Measurements from ENCODE around the gene C19orf38. TPM values are rescaled to one million over a fixed set of nuclear protein-coding genes. Genes with fewer than 3 reads are reported as not detected.

Gene C19orf38
- total and polyA plus RNA-seq, 9 of the 15 experiments (the other 6 are each of a cell fraction or from before 2014, with no cell fraction given), result 0.14 to 0.18 TPM; not detected in 7

DNA sequence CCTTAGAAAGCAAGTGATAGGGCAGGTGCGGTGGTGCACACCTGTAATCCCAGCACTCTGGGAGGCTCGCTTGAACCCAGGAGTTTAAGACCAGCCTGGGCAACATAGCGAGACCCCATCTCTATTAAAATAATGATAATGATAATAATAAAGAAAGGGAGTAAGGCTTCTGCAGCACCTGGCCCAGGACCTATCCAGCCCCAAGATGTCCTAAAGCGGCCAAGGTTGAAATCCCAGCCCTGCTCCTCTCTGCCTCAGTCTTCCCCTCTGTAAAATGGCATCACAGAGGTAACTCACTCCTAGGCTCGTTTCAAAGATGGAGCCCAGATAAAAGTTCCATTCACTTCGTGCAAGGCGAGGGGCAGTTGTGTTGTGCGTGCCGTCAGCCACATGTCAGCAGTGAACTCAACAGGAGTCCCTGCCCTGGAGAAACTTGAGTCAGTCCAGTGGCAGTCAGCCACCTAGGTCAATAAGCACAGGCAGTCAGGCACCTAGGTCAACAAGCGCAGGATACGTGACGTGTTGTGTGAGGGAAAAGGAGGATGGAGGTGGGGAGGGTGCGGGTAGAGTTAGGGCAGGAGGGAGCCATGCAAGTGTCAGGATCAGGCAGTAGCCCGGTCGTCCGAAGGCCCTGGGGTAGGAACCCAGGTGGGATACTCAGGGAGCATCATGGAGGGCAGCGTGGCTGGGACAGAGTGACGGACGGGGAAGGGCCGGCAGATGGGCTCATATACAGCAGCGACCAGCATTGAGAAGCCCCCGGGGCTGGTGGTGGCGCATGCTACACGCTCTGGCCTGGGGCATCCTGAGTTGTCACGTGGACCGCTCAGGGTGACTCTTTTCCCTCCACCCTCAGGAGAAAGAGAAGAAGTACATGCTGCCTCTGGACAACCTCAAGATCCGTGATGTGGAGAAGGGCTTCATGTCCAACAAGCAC is 28.8 kb upstream of the C19orf38 start:
- intact Hi-C loops (cut with micrococcal nuclease), result no loop called here
- CTCF ChIA-PET (ENCODE audit: low intra/inter-chr PET ratio), result no interaction called here
- Histone ChIP-seq H3K79me2 (ENCODE audit: control insufficient read depth, insufficient read depth, low read length) (no peaks in the 10 kb centered on the region; the same call in 2 of the 3 replicates), H3K9me1 (ENCODE audit: control insufficient read depth, insufficient read depth, low read length) (no peaks in the 10 kb centered on the region), H3K4me1 (replicated peaks in 1 of 2; ENCODE audit: control insufficient read depth in 2 of 2, insufficient read depth in 2 of 2, low read length in 2 of 2) (peaks cover 12 to 60% of the 10 kb centered on the region in 2 experiments; a peak in 4 of 5 replicates), H4K20me1 (replicated peaks; ENCODE audit: control insufficient read depth, insufficient read depth, low read length) (peaks cover 7% of the 10 kb centered on the region; the same call in 1 of the 2 replicates), H3K27me3 (ENCODE audit: control insufficient read depth in 2 of 2, insufficient read depth in 2 of 2, low read length in 2 of 2) (no peaks in the 10 kb centered on the region), H3K4me2 (ENCODE audit: insufficient read depth, low read length) (no peak overlapping the region), H3K27ac (ENCODE audit: extremely low read depth, low read depth, low read length) (no peak overlapping the region), H3K9ac (ENCODE audit: insufficient read depth in 1 of 2, low read depth in 2 of 2, low read length in 2 of 2) (peak overlapping the region in 1 of 2 experiments; percentile 83; a peak in 1 of 4 replicates), H3K36me3 (ENCODE audit: control insufficient read depth, insufficient read depth, low read length) (peaks cover 84% of the 10 kb centered on the region; the same call in 2 of the 3 replicates), H2AFZ (ENCODE audit: low read depth, low read length) (no peak overlapping the region), H3K4me3 (no peak overlapping the region), H3K9me3 (replicated peaks; ENCODE audit: control insufficient read depth, insufficient read depth, low read depth, low read length) (no peaks in the 10 kb centered on the region)
- in situ Hi-C loops (cut with MboI), result no loop called here
- POLR2A ChIA-PET, result interaction anchor here (1.1 kb wide), 1 partner anchor 14 kb away, joined by 7 read pairs; no protein-coding TSS in a partner anchor
- ATAC-seq (no peak), FAIRE-seq (no peak), DNase-seq (ENCODE audit: extremely low read depth in 1 of 4, low spot score in 3 of 4) (no peak)
- 95% methylated on average over 26 of the region's 27 CpGs for WGBS (ENCODE audit: insufficient coverage, low coverage, missing lambda C conversion rate)
- no TSS peak for BruUV-seq (replicated peaks)
- TF ChIP-seq YY1 (IDR thresholded peaks at IDR 0.05; ENCODE audit: borderline replicate concordance in 1 of 3, control insufficient read depth in 1 of 3, extremely low read depth in 1 of 3, insufficient read depth in 3 of 3, insufficient read length in 1 of 3, insufficient replicate concordance in 2 of 3, low read depth in 1 of 3, low read length in 2 of 3), result no peak
- no peak for TF ChIP-seq ZBTB1 (CRISPR knock-in tag; IDR thresholded peaks at IDR 0.05; ENCODE audit: borderline replicate concordance, low read depth)
- no peak for TF ChIP-seq EGR1 (conservative IDR thresholded peaks at IDR 0.05)
- no peak for TF ChIP-seq SMARCB1 (IDR thresholded peaks at IDR 0.05; ENCODE audit: insufficient read length, low read depth)
- no peak for TF ChIP-seq SNRNP70 (optimal IDR thresholded peaks at IDR 0.05; ENCODE audit: low read depth, low read length)
- TF ChIP-seq BCOR (IDR thresholded peaks at IDR 0.05), result peak; percentile 87
- no peak for TF ChIP-seq HDGF (IDR thresholded peaks at IDR 0.05)
- TF ChIP-seq, protein P1, sequence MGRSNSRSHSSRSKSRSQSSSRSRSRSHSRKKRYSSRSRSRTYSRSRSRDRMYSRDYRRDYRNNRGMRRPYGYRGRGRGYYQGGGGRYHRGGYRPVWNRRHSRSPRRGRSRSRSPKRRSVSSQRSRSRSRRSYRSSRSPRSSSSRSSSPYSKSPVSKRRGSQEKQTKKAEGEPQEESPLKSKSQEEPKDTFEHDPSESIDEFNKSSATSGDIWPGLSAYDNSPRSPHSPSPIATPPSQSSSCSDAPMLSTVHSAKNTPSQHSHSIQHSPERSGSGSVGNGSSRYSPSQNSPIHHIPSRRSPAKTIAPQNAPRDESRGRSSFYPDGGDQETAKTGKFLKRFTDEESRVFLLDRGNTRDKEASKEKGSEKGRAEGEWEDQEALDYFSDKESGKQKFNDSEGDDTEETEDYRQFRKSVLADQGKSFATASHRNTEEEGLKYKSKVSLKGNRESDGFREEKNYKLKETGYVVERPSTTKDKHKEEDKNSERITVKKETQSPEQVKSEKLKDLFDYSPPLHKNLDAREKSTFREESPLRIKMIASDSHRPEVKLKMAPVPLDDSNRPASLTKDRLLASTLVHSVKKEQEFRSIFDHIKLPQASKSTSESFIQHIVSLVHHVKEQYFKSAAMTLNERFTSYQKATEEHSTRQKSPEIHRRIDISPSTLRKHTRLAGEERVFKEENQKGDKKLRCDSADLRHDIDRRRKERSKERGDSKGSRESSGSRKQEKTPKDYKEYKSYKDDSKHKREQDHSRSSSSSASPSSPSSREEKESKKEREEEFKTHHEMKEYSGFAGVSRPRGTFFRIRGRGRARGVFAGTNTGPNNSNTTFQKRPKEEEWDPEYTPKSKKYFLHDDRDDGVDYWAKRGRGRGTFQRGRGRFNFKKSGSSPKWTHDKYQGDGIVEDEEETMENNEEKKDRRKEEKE (IDR thresholded peaks at IDR 0.05; ENCODE audit: borderline replicate concordance in 1 of 2, control insufficient read depth in 1 of 2, low read depth in 2 of 2, low read length in 1 of 2), result no peak
- no peak for TF ChIP-seq CHD4 (IDR thresholded peaks at IDR 0.05; ENCODE audit: insufficient read depth, insufficient replicate concordance, low read depth, low read length, poor library complexity, severe bottlenecking)
- no peak for TF ChIP-seq KAT7 (CRISPR knock-in tag; IDR thresholded peaks at IDR 0.05; ENCODE audit: borderline replicate concordance)
- no peak for TF ChIP-seq STAT5B (CRISPR knock-in tag; IDR thresholded peaks at IDR 0.05)
- TF ChIP-seq, protein P2, sequence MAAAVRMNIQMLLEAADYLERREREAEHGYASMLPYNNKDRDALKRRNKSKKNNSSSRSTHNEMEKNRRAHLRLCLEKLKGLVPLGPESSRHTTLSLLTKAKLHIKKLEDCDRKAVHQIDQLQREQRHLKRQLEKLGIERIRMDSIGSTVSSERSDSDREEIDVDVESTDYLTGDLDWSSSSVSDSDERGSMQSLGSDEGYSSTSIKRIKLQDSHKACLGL (CRISPR knock-in tag; IDR thresholded peaks at IDR 0.05; ENCODE audit: borderline replicate concordance, poor library complexity, severe bottlenecking), result no peak
- TF ChIP-seq HNRNPK (IDR thresholded peaks at IDR 0.05; ENCODE audit: low read depth, low read length, poor library complexity, severe bottlenecking), result no peak
- TF ChIP-seq, protein P3, sequence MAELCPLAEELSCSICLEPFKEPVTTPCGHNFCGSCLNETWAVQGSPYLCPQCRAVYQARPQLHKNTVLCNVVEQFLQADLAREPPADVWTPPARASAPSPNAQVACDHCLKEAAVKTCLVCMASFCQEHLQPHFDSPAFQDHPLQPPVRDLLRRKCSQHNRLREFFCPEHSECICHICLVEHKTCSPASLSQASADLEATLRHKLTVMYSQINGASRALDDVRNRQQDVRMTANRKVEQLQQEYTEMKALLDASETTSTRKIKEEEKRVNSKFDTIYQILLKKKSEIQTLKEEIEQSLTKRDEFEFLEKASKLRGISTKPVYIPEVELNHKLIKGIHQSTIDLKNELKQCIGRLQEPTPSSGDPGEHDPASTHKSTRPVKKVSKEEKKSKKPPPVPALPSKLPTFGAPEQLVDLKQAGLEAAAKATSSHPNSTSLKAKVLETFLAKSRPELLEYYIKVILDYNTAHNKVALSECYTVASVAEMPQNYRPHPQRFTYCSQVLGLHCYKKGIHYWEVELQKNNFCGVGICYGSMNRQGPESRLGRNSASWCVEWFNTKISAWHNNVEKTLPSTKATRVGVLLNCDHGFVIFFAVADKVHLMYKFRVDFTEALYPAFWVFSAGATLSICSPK (IDR thresholded peaks at IDR 0.05; ENCODE audit: borderline replicate concordance), result no peak

All from K562 (cell line).